Thyroid gland (tissue), 4 donors: Measurements from ENCODE around the gene IGF2BP1. TPM values are rescaled to one million over a fixed set of nuclear protein-coding genes. Genes with fewer than 3 reads are reported as not detected.

Source experiments
- DNase-seq, 2 donors: peaks; one replicate each; pipeline ENCODE4 v3.0.0-alpha.2; 2019
- H3K27ac ChIP-seq, 3 donors: fragments of 200-600 bp; sonication (generic); 1 replicate in 2 of 3; 2 replicates in 1 of 3; pipeline ENCODE4 v1.5.1; 2016 to 2019; ENCODE audit warnings: mild to moderate bottlenecking in 1 of 3, moderate library complexity in 1 of 3
- H3K27me3 ChIP-seq: fragments of 200-600 bp; sonication (generic); one replicate; pipeline ENCODE4 v1.5.1; 2019
- H3K36me3 ChIP-seq, 2 donors: fragments of 200-600 bp; sonication (generic); one replicate each; pipeline ENCODE4 v1.5.1; 2016 to 2019
- H3K4me1 ChIP-seq, 2 donors: fragments of 200-600 bp; sonication (generic); one replicate each; pipeline ENCODE4 v1.5.1; 2017 to 2019
- H3K4me3 ChIP-seq, 3 donors: fragments of 200-600 bp; sonication (generic); replicated peaks in 1 of 3; 1 replicate in 2 of 3; 2 replicates in 1 of 3; pipeline ENCODE4 v1.5.1; 2016; ENCODE audit warnings: mild to moderate bottlenecking in 1 of 3
- H3K9me3 ChIP-seq: fragments of 200-600 bp; sonication (generic); one replicate; pipeline ENCODE4 v1.5.1; 2017
- CTCF ChIP-seq, 6 experiments: fragments of 200-600 bp in 3 of 6; fragments of 450-650 bp in 3 of 6; sonication (generic) in 3 of 6; IDR thresholded peaks; one replicate each; pipeline ENCODE4 v1.5.1; 2016 to 2019; ENCODE audit warnings: antibody characterized with exemption in 6 of 6, mild to moderate bottlenecking in 2 of 6, inconsistent platforms in 1 of 6, moderate library complexity in 1 of 6
- POLR2A ChIP-seq, 2 donors: fragments of 450-650 bp; IDR thresholded peaks; one replicate each; pipeline ENCODE4 v1.6.1; 2017; ENCODE audit warnings: antibody characterized with exemption in 2 of 2, mild to moderate bottlenecking in 2 of 2, moderate library complexity in 1 of 2
- WGBS, 2 donors: methylation state at CpG; one replicate each; pipeline ENCODE4 v1.1.5; 2017; 5-methylcytosine and 5-hydroxymethylcytosine counted together
- intact Hi-C: fragments of 100-400 bp; cut with DNase I; formaldehyde crosslinking; loops from one replicate; pipeline ENCODE4 v1.15.1; 2023
- total RNA-seq, 4 donors: library from RNA; depleted of rRNA; stranded (reverse); fragments of >200 nt; gene quantifications; one replicate each; pipeline ENCODE4 v1.2.3, GENCODE V29; 2016

The IGF2BP1 gene
- total RNA-seq, 4 donors from 2014 or later = 0.33 to 0.94 TPM; not detected in 2

- intact Hi-C loops = no loop called here
- no peak for DNase-seq
- Histone ChIP-seq H3K36me3 (no peaks in the 10 kb centered on the region), H3K27ac (no peak overlapping the region), H3K9me3 (no peaks in the 10 kb centered on the region), H3K4me1 (peaks cover 12 to 37% of the 10 kb centered on the region in 2 donors), H3K4me3 (no peak overlapping the region), H3K27me3 (peaks cover 14% of the 10 kb centered on the region)
- WGBS, 2 donors = 90 to 94% methylated on average over 1 of the region's 1 CpG
- no peak for TF ChIP-seq CTCF (IDR thresholded peaks at IDR 0.05)
- no peak for TF ChIP-seq POLR2A (IDR thresholded peaks at IDR 0.05)
Observed at GRCh38 chr17:49018748-49019147, 21.6 kb downstream of the IGF2BP1 start.

GRCh38 chr17:49020609-49021008, 23.4 kb downstream of the IGF2BP1 start:
- H3K36me3 ChIP-seq = no peaks in the 10 kb centered on the region
- no peaks in the 10 kb centered on the region for H3K9me3 ChIP-seq
- TF ChIP-seq CTCF (IDR thresholded peaks at IDR 0.05) = no peak
- TF ChIP-seq POLR2A (IDR thresholded peaks at IDR 0.05) = no peak
- no peak overlapping the region for H3K4me3 ChIP-seq
- H3K4me1 ChIP-seq = peaks cover 10 to 27% of the 10 kb centered on the region in 2 donors
- H3K27me3 ChIP-seq = no peaks in the 10 kb centered on the region
- no peak overlapping the region for H3K27ac ChIP-seq
- DNase-seq = no peak
- intact Hi-C loops = no loop called here
- WGBS, 2 donors = 62 to 67% methylated on average over 8 of the region's 8 CpGs

DNA sequence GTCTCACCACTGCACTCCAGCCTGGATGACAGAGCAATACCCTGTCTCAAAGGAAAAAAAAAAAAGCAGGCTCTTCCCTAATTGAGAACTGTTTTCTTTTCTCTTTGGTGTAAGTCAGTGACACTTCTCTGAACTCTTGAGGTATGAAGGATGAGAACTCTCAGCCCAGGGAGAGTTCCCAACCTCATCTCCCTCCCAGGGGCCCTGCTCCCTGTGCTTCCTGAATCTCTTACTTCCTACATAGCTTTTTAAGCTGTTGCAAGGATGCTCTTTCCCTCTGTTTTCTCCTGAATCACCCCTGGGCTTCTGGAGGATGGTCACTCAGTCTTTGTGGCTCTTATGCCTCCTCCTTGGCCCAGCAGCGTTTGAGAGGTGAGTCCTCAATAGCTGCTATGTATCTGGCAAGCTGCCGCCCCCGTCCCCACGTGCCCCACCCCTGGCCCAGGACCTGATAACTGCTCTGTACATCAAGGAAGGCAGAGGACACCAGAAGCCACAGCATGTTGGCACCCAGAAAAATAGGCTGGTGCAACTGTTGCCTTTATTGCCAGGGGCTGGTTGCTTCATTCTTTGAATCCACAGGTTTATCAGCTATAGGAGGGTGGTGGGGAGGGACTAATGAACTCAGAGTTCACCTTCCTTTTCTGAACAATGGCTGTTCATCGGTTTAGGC, 24.0 kb downstream of the IGF2BP1 start:
- TF ChIP-seq CTCF (IDR thresholded peaks at IDR 0.05) (no peak), POLR2A (IDR thresholded peaks at IDR 0.05) (no peak)
- H3K27me3 ChIP-seq = no peaks in the 10 kb centered on the region
- intact Hi-C loops = no loop called here
- DNase-seq = no peak
- WGBS, 2 donors = 42 to 45% methylated on average over 5 of the region's 5 CpGs
- no peaks in the 10 kb centered on the region for H3K36me3 ChIP-seq
- H3K4me1 ChIP-seq = peaks cover 8 to 23% of the 10 kb centered on the region in 2 donors
- no peaks in the 10 kb centered on the region for H3K9me3 ChIP-seq
- H3K27ac ChIP-seq = no peak overlapping the region
- H3K4me3 ChIP-seq = no peak overlapping the region

DNA sequence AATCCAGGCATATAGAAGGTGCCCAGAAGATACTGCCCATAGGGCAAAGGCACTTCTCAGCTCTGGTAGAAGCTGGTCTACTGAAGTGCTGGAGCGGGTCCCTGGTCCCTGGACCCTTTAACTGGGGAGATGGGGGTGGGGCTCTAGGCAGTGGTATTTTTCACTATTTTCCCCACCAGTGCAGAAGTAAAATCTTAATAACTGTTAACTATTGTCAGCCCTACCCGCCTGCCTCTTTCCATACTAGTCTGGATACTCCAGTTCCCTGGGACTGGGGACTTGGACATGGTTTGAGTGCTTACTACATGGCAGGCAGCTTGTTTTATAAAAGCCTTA, 24.6 kb downstream of the IGF2BP1 start:
- 92 to 98% methylated on average over 2 of the region's 2 CpGs for WGBS, 2 donors
- intact Hi-C loops = no loop called here
- Histone ChIP-seq H3K36me3 (no peaks in the 10 kb centered on the region), H3K27me3 (no peaks in the 10 kb centered on the region), H3K27ac (no peak overlapping the region), H3K4me1 (peaks cover 7 to 20% of the 10 kb centered on the region in 2 donors), H3K4me3 (no peak overlapping the region), H3K9me3 (no peaks in the 10 kb centered on the region)
- no peak for TF ChIP-seq CTCF (IDR thresholded peaks at IDR 0.05)
- TF ChIP-seq POLR2A (IDR thresholded peaks at IDR 0.05) = no peak
- DNase-seq = no peak

DNA sequence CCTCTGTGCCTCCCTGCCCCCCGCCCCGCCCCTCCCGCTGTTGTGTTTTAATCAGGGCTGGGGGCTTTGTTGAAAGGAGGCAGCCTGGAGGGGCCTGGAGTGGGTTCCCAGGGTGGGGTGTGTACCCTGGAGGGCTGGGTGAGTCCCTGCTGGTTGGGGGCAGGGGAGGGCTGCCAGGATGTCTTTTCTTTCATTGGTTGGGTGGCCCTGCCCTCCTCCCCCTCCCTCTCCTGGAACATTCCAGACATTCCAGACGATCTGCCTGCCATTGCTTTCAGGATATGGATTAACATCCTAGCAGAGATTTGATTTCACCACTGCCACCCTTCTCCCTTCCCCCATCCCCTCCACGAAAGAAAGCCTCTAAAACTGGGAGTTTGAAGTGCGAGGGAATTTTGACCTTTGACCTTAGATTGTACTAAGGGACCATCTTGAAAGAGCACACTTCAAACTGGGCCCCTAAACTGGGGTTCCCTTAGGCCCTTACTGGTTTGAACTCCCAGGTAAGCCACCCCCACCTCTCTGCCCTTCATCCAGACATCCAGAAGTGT, 25.3 kb downstream of the IGF2BP1 start:
- no peaks in the 10 kb centered on the region for H3K27me3 ChIP-seq

More for the DNA sequence above, 25.3 kb downstream of the IGF2BP1 start:
- H3K36me3 ChIP-seq = no peaks in the 10 kb centered on the region
- no peak for TF ChIP-seq CTCF (IDR thresholded peaks at IDR 0.05)
- intact Hi-C loops = no loop called here
- peaks cover 7 to 13% of the 10 kb centered on the region in 2 donors for H3K4me1 ChIP-seq
- no peak overlapping the region for H3K4me3 ChIP-seq
- no peaks in the 10 kb centered on the region for H3K9me3 ChIP-seq
- WGBS, 2 donors = 54 to 64% methylated on average over 6 of the region's 6 CpGs
- peak; percentile 57 to 68 for DNase-seq
- no peak overlapping the region for H3K27ac ChIP-seq
